ENCODE measurements around the gene RNF223. TPM values are rescaled to one million over a fixed set of nuclear protein-coding genes. Genes with fewer than 3 reads are reported as not detected.
A peak's percentile ranks its signal among the peaks of the same experiment; 100 is the strongest.

Gene RNF223
- total and polyA plus RNA-seq, 2 of the 13 experiments (the other 11 are each of a cell fraction or from before 2014, with no cell fraction given), result 0.03 TPM; not detected in 1

- TF ChIP-seq SYNCRIP (IDR thresholded peaks at IDR 0.05; ENCODE audit: insufficient read depth, low read depth, low read length) (no peak), GMEB2 (CRISPR knock-in tag; IDR thresholded peaks at IDR 0.05; ENCODE audit: low read depth) (no peak), BRD4 (CRISPR knock-in tag; IDR thresholded peaks at IDR 0.05) (no peak), ZC3H4 (CRISPR knock-in tag; IDR thresholded peaks at IDR 0.05; ENCODE audit: borderline replicate concordance) (no peak), ZNF292 (CRISPR knock-in tag; IDR thresholded peaks at IDR 0.05; ENCODE audit: borderline replicate concordance, low read depth) (no peak), CEBPB (IDR thresholded peaks at IDR 0.05; ENCODE audit: borderline replicate concordance, low read depth, low read length) (peak; percentile 74; the same call in 1 of the 2 replicates), TRIM24 (CRISPR knock-in tag; IDR thresholded peaks at IDR 0.05) (no peak), CBFB (CRISPR knock-in tag; IDR thresholded peaks at IDR 0.05) (no peak), ZNF574 (CRISPR knock-in tag; IDR thresholded peaks at IDR 0.05) (peak; percentile 23), PAX8 (CRISPR knock-in tag; IDR thresholded peaks at IDR 0.05; ENCODE audit: borderline replicate concordance) (0 out of 2 replicates have a peak, but pooled peaks have one; percentile 55), ZNF704 (CRISPR knock-in tag; IDR thresholded peaks at IDR 0.05; ENCODE audit: borderline replicate concordance) (peak; percentile 70; the same call in 1 of the 2 replicates), ZNF468 (CRISPR knock-in tag; IDR thresholded peaks at IDR 0.05) (no peak), ZNF644 (CRISPR knock-in tag; IDR thresholded peaks at IDR 0.05; ENCODE audit: low read depth) (no peak), ZSCAN5A (CRISPR knock-in tag; IDR thresholded peaks at IDR 0.05; ENCODE audit: borderline replicate concordance) (no peak), ADNP (CRISPR knock-in tag; IDR thresholded peaks at IDR 0.05) (no peak), NBN (conservative IDR thresholded peaks at IDR 0.05) (no peak), USF2 (IDR thresholded peaks at IDR 0.05; ENCODE audit: low read depth, low read length) (no peak), USF2 (CRISPR knock-in tag; IDR thresholded peaks at IDR 0.05; ENCODE audit: borderline replicate concordance) (no peak), IKZF4 (CRISPR knock-in tag; IDR thresholded peaks at IDR 0.05; ENCODE audit: borderline replicate concordance, low read depth, not compliant biosample characterization) (no peak)
Measured at GRCh38 chr1:1063945-1064831, 9.9 kb downstream of the RNF223 start (continued).

Measured in HepG2 (cell line).